GM21526 (cell line): ENCODE results near the gene MAU2.
"Not testable (repeated sequence)": the region's sequence is repeated elsewhere in the genome, so short reads cannot be mapped to it uniquely, and the experiment has no call there.

Experiments used
- ATAC-seq: cut with Tn5 transposase; IDR thresholded peaks from one replicate; pipeline ENCODE4 v1.9.1; 2021; ENCODE audit warnings: moderate library complexity; ENCODE audit not compliant: unreplicated experiment, low FRiP score

The MAU2 gene

GRCh38 chr19:19380316-19380715 is 59.7 kb downstream of the MAU2 start:
- ATAC-seq: not testable (repeated sequence)

GRCh38 chr19:19381007-19381926 is 60.6 kb downstream of the MAU2 start:
- no peak for ATAC-seq

- ATAC-seq: no peak
Measured at GRCh38 chr19:19382118-19382517, 61.5 kb downstream of the MAU2 start.

GRCh38 chr19:19384486-19384885 is 63.9 kb downstream of the MAU2 start:
- no peak for ATAC-seq

- ATAC-seq: peak; percentile 88
Measured at GRCh38 chr19:19385131-19385895, 64.7 kb downstream of the MAU2 start.

- ATAC-seq: peak; percentile 22
Measured at GRCh38 chr19:19385896-19386869, 65.6 kb downstream of the MAU2 start.

- ATAC-seq: no peak
Measured at GRCh38 chr19:19387108-19387507, 66.5 kb downstream of the MAU2 start.

- ATAC-seq: no peak
Measured at GRCh38 chr19:19388568-19389555, 68.2 kb downstream of the MAU2 start.

GRCh38 chr19:19389683-19390082 is 69.1 kb downstream of the MAU2 start:
- ATAC-seq: not testable (repeated sequence)

- ATAC-seq: not testable (repeated sequence)
Measured at GRCh38 chr19:19394333-19394732, 73.7 kb downstream of the MAU2 start.

GRCh38 chr19:19399733-19400433 is 79.3 kb downstream of the MAU2 start:
- no peak for ATAC-seq

- ATAC-seq: no peak
Measured at GRCh38 chr19:19402656-19403372, 82.2 kb downstream of the MAU2 start.

GRCh38 chr19:19403373-19403901 is 82.8 kb downstream of the MAU2 start:
- no peak for ATAC-seq

- ATAC-seq: peak; percentile 54
Measured at GRCh38 chr19:19404879-19405860, 84.5 kb downstream of the MAU2 start, which contains the start of gene GATAD2A. TSS of gene GATAD2A (plus strand) at chr19:19405675. CDS start at chr19:19465346, 59,671 bp downstream.

GRCh38 chr19:19405971-19406877 is 85.6 kb downstream of the MAU2 start:
- ATAC-seq: no peak
